ENCODE measurements around the gene WDR5. TPM values are rescaled to one million over a fixed set of nuclear protein-coding genes. Genes with fewer than 3 reads are reported as not detected.

Gene WDR5
- total RNA-seq, 3 donors from 2014 or later: 16.0 to 17.7 (median 17.4) TPM

GRCh38 chr9:134177624-134178393, 41.9 kb downstream of the WDR5 start:
- peaks cover 0 to 7% of the 10 kb centered on the region in 2 donors for H3K4me1 ChIP-seq
- peaks cover 0 to 15% of the 10 kb centered on the region in 2 donors for H3K27me3 ChIP-seq
- H3K36me3 ChIP-seq: no peaks in the 10 kb centered on the region
- no peak for DNase-seq (ENCODE audit: low spot score in 2 of 2)
- H3K27ac ChIP-seq: peak overlapping the region in 1 of 2 donors; percentile 72
- intact Hi-C loops (cut with DNase I; ENCODE audit: low total_unique reads): no loop called here
- no peak for TF ChIP-seq POLR2AphosphoS5 (IDR thresholded peaks at IDR 0.05)
- no peak for TF ChIP-seq POLR2A (IDR thresholded peaks at IDR 0.05)
- no peak for TF ChIP-seq CTCF (IDR thresholded peaks at IDR 0.05)
- H3K9me3 ChIP-seq: no peaks in the 10 kb centered on the region
- no peak overlapping the region for H3K4me3 ChIP-seq

- Histone ChIP-seq H3K4me3 (no peak overlapping the region), H3K9me3 (no peaks in the 10 kb centered on the region), H3K27ac (peak overlapping the region in 1 of 2 donors; percentile 72), H3K4me1 (peaks cover 0 to 7% of the 10 kb centered on the region in 2 donors), H3K27me3 (peaks cover 0 to 15% of the 10 kb centered on the region in 2 donors), H3K36me3 (no peaks in the 10 kb centered on the region)
- TF ChIP-seq POLR2AphosphoS5 (IDR thresholded peaks at IDR 0.05) (no peak), CTCF (IDR thresholded peaks at IDR 0.05) (no peak), POLR2A (IDR thresholded peaks at IDR 0.05) (no peak)
- no peak for DNase-seq (ENCODE audit: low spot score in 2 of 2)
- intact Hi-C loops (cut with DNase I; ENCODE audit: low total_unique reads): no loop called here
Measured at GRCh38 chr9:134178394-134178767, 42.5 kb downstream of the WDR5 start.

GRCh38 chr9:134178768-134179551, 43.1 kb downstream of the WDR5 start:
- Histone ChIP-seq H3K27ac (peak overlapping the region in 1 of 2 donors; percentile 72), H3K4me1 (peaks cover 0 to 7% of the 10 kb centered on the region in 2 donors), H3K9me3 (no peaks in the 10 kb centered on the region), H3K4me3 (no peak overlapping the region), H3K36me3 (no peaks in the 10 kb centered on the region), H3K27me3 (peaks cover 0 to 15% of the 10 kb centered on the region in 2 donors)
- TF ChIP-seq CTCF (IDR thresholded peaks at IDR 0.05) (no peak), POLR2AphosphoS5 (IDR thresholded peaks at IDR 0.05) (peak in 1 of 3 donors; percentile 39), POLR2A (IDR thresholded peaks at IDR 0.05) (no peak)
- intact Hi-C loops (cut with DNase I; ENCODE audit: low total_unique reads): no loop called here
- DNase-seq (ENCODE audit: low spot score in 2 of 2): peak in 1 of 2 donors; percentile 59

- Histone ChIP-seq H3K9me3 (no peaks in the 10 kb centered on the region), H3K27me3 (peaks cover 0 to 15% of the 10 kb centered on the region in 2 donors), H3K4me1 (peaks cover 0 to 7% of the 10 kb centered on the region in 2 donors), H3K36me3 (no peaks in the 10 kb centered on the region), H3K27ac (no peak overlapping the region), H3K4me3 (no peak overlapping the region)
- TF ChIP-seq CTCF (IDR thresholded peaks at IDR 0.05): no peak
- no peak for TF ChIP-seq POLR2AphosphoS5 (IDR thresholded peaks at IDR 0.05)
- no peak for TF ChIP-seq POLR2A (IDR thresholded peaks at IDR 0.05)
- peak in 1 of 2 donors; percentile 33 for DNase-seq (ENCODE audit: low spot score in 2 of 2)
- intact Hi-C loops (cut with DNase I; ENCODE audit: low total_unique reads): no loop called here
Measured at GRCh38 chr9:134179595-134179917, 43.7 kb downstream of the WDR5 start.

Data from breast epithelium (tissue), 4 donors.